Fibroblast of lung (primary cell): ENCODE measurements around the gene ZNF697. TPM values are rescaled to one million over a fixed set of nuclear protein-coding genes. Genes with fewer than 3 reads are reported as not detected.

Experiments
- DNase-seq, 2 donors: peaks; one replicate each; pipeline versions ENCODE4 v3.0.0 to v3.0.0-alpha.2; 2010; ENCODE audit warnings: low read depth in 2 of 2
- H2AFZ ChIP-seq: 2 replicates; pipeline ENCODE4 v1.5.1; 2012; ENCODE audit warnings: low read length, control low read depth, inconsistent platforms
- H3K27ac ChIP-seq: 2 replicates; pipeline ENCODE4 v1.5.1; 2011; ENCODE audit warnings: low read length, control low read depth; ENCODE audit not compliant: insufficient read depth
- H3K27me3 ChIP-seq: 2 replicates; pipeline ENCODE4 v1.5.1; 2011; ENCODE audit warnings: mild to moderate bottlenecking, low read length; ENCODE audit not compliant: control insufficient read depth, insufficient read depth
- H3K36me3 ChIP-seq: 2 replicates; pipeline ENCODE4 v1.5.1; 2011; ENCODE audit warnings: low read length; ENCODE audit not compliant: control insufficient read depth, insufficient read depth
- H3K4me1 ChIP-seq: 2 replicates; pipeline ENCODE4 v1.5.1; 2011; ENCODE audit warnings: low read length; ENCODE audit not compliant: control insufficient read depth, insufficient read depth; ENCODE audit errors: extremely low read depth
- H3K4me2 ChIP-seq: 2 replicates; pipeline ENCODE4 v1.5.1; 2011; ENCODE audit warnings: low read length, control low read depth; ENCODE audit not compliant: insufficient read depth; ENCODE audit errors: extremely low read depth
- H3K4me3 ChIP-seq, 4 experiments: fragments of 200-600 bp in 1 of 4; sonication (generic) in 1 of 4; replicated peaks in 1 of 4; 2 replicates each; pipeline ENCODE4 v1.5.1; 2011 to 2016; ENCODE audit warnings: low read length in 4 of 4, low read depth in 3 of 4, mild to moderate bottlenecking in 3 of 4, control low read depth in 2 of 4, inconsistent platforms in 1 of 4, mixed read lengths in 1 of 4; ENCODE audit not compliant: insufficient read depth in 1 of 4; ENCODE audit errors: control extremely low read depth in 1 of 4
- H3K79me2 ChIP-seq: 2 replicates; pipeline ENCODE4 v1.5.1; 2012; ENCODE audit warnings: mild to moderate bottlenecking, low read length, inconsistent platforms; ENCODE audit not compliant: control insufficient read depth, insufficient read depth
- H3K9ac ChIP-seq: 2 replicates; pipeline ENCODE4 v1.5.1; 2011; ENCODE audit warnings: mild to moderate bottlenecking, low read length, control low read depth; ENCODE audit not compliant: insufficient read depth
- H3K9me3 ChIP-seq: 2 replicates; pipeline ENCODE4 v1.5.1; 2012; ENCODE audit warnings: low read depth, low read length; ENCODE audit not compliant: control insufficient read depth, insufficient read depth
- H4K20me1 ChIP-seq: 2 replicates; pipeline ENCODE4 v1.5.1; 2011; ENCODE audit warnings: low read length; ENCODE audit not compliant: control insufficient read depth, insufficient read depth; ENCODE audit errors: extremely low read depth
- EZH2 ChIP-seq: IDR thresholded peaks from 2 replicates; pipeline ENCODE4 v1.5.1; 2012; ENCODE audit warnings: low read length, control low read depth, mild to moderate bottlenecking; ENCODE audit errors: missing control alignments
- polyA plus RNA-seq, 2 donors: library from polyadenylated mRNA; depleted of rRNA in 1 of 2; stranded (reverse) in 1 of 2; unstranded in 1 of 2; fragments of >200 nt; gene quantifications; 2 replicates each; pipeline ENCODE4 v1.2.1, GENCODE V29; 2011 to 2012; ENCODE audit warnings: missing spikeins in 1 of 2
- total RNA-seq: library from RNA; depleted of rRNA; stranded (reverse); fragments of >200 nt; gene quantifications from 2 replicates; pipeline ENCODE4 v1.2.1, GENCODE V29; 2014
- TF ChIP-seq, protein P1 (sequence below), 2 donors: IDR thresholded peaks in 1 of 2; conservative IDR thresholded peaks in 1 of 2; 1 replicate in 1 of 2; 2 replicates in 1 of 2; pipeline ENCODE4 v1.5.1; 2011 to 2012; ENCODE audit warnings: low read length in 2 of 2, control low read depth in 1 of 2, inconsistent platforms in 1 of 2, low read depth in 1 of 2, mild to moderate bottlenecking in 1 of 2

Gene ZNF697
- total and polyA plus RNA-seq, 2 donors (not counting 1 experiment from before 2014, with no cell fraction given), result 9.6 to 23.0 TPM

DNA sequence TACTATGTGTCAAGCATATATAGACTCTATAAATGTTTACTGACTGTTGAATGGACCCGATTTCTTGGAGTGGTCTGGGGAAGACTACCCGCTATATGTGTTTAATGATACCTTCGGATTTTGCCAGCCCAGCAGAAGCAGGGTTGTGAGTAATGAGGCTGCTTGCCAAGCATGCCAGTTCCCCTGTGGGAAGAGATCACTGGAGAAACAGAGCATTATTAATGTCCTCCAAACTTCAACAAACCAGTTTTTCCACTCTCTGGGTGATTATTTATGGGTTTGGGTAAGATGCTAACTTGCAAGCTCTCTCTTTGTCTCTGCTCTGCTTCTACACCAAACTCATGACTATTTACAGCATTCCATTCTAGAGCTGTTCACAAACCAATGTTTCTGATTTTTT is 38.6 kb upstream of the ZNF697 start:
- Histone ChIP-seq H2AFZ (no peak overlapping the region), H3K9me3 (no peaks in the 10 kb centered on the region), H3K36me3 (no peaks in the 10 kb centered on the region), H4K20me1 (no peaks in the 10 kb centered on the region), H3K9ac (no peak overlapping the region), H3K4me3 (no peak overlapping the region), H3K27ac (no peak overlapping the region), H3K79me2 (no peaks in the 10 kb centered on the region), H3K4me2 (no peak overlapping the region), H3K4me1 (no peaks in the 10 kb centered on the region), H3K27me3 (peaks cover 4% of the 10 kb centered on the region)
- TF ChIP-seq, protein P1, sequence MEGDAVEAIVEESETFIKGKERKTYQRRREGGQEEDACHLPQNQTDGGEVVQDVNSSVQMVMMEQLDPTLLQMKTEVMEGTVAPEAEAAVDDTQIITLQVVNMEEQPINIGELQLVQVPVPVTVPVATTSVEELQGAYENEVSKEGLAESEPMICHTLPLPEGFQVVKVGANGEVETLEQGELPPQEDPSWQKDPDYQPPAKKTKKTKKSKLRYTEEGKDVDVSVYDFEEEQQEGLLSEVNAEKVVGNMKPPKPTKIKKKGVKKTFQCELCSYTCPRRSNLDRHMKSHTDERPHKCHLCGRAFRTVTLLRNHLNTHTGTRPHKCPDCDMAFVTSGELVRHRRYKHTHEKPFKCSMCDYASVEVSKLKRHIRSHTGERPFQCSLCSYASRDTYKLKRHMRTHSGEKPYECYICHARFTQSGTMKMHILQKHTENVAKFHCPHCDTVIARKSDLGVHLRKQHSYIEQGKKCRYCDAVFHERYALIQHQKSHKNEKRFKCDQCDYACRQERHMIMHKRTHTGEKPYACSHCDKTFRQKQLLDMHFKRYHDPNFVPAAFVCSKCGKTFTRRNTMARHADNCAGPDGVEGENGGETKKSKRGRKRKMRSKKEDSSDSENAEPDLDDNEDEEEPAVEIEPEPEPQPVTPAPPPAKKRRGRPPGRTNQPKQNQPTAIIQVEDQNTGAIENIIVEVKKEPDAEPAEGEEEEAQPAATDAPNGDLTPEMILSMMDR (conservative IDR thresholded peaks at IDR 0.05 in 1 of 2, IDR thresholded peaks at IDR 0.05 in 1 of 2; ENCODE audit: low read depth in 1 of 2, low read length in 2 of 2), result no peak
- no peak for TF ChIP-seq EZH2
- DNase-seq, result no peak

GRCh38 chr1:119683893-119684292 is 35.8 kb upstream of the ZNF697 start:
- H2AFZ ChIP-seq, result no peak overlapping the region
- TF ChIP-seq EZH2, result no peak
- TF ChIP-seq, protein P1 (conservative IDR thresholded peaks at IDR 0.05 in 1 of 2, IDR thresholded peaks at IDR 0.05 in 1 of 2; ENCODE audit: low read depth in 1 of 2, low read length in 2 of 2), result no peak
- no peak overlapping the region for H3K27ac ChIP-seq
- peaks cover 4% of the 10 kb centered on the region for H3K27me3 ChIP-seq
- H3K9ac ChIP-seq, result no peak overlapping the region
- no peaks in the 10 kb centered on the region for H3K36me3 ChIP-seq
- no peaks in the 10 kb centered on the region for H3K4me1 ChIP-seq
- H3K9me3 ChIP-seq, result no peaks in the 10 kb centered on the region
- DNase-seq, result no peak
- H3K79me2 ChIP-seq, result no peaks in the 10 kb centered on the region
- H4K20me1 ChIP-seq, result no peaks in the 10 kb centered on the region
- H3K4me3 ChIP-seq, result no peak overlapping the region
- H3K4me2 ChIP-seq, result no peak overlapping the region

- Histone ChIP-seq H3K27me3 (peaks cover 4% of the 10 kb centered on the region), H4K20me1 (no peaks in the 10 kb centered on the region), H3K4me3 (no peak overlapping the region), H3K36me3 (no peaks in the 10 kb centered on the region), H3K79me2 (no peaks in the 10 kb centered on the region), H2AFZ (no peak overlapping the region), H3K4me2 (no peak overlapping the region), H3K9me3 (no peaks in the 10 kb centered on the region), H3K9ac (no peak overlapping the region), H3K4me1 (no peaks in the 10 kb centered on the region), H3K27ac (no peak overlapping the region)
- DNase-seq, result no peak
- TF ChIP-seq, protein P1 (conservative IDR thresholded peaks at IDR 0.05 in 1 of 2, IDR thresholded peaks at IDR 0.05 in 1 of 2; ENCODE audit: low read depth in 1 of 2, low read length in 2 of 2), result no peak
- TF ChIP-seq EZH2, result no peak
These were observed 34.1 kb upstream of the ZNF697 start for GRCh38 chr1:119682141-119682540.
